Erythroblast (primary cell): ENCODE data around the gene KIDINS220.

Experiments
- DNase-seq, 2 experiments: peaks; one replicate each; lab custom pipeline; 2025; lab: John Stamatoyannopoulos, UW
- GATA1 ChIP-seq: IDR thresholded peaks from 2 replicates; pipeline ENCODE4 v1.6.1; 2011; ENCODE audit warnings: low read depth, mild to moderate bottlenecking, control low read depth, low read length, moderate library complexity
- POLR2A ChIP-seq: IDR thresholded peaks from 2 replicates; pipeline ENCODE4 v1.6.1; 2011; ENCODE audit warnings: mild to moderate bottlenecking, low read length

KIDINS220 gene

DNA sequence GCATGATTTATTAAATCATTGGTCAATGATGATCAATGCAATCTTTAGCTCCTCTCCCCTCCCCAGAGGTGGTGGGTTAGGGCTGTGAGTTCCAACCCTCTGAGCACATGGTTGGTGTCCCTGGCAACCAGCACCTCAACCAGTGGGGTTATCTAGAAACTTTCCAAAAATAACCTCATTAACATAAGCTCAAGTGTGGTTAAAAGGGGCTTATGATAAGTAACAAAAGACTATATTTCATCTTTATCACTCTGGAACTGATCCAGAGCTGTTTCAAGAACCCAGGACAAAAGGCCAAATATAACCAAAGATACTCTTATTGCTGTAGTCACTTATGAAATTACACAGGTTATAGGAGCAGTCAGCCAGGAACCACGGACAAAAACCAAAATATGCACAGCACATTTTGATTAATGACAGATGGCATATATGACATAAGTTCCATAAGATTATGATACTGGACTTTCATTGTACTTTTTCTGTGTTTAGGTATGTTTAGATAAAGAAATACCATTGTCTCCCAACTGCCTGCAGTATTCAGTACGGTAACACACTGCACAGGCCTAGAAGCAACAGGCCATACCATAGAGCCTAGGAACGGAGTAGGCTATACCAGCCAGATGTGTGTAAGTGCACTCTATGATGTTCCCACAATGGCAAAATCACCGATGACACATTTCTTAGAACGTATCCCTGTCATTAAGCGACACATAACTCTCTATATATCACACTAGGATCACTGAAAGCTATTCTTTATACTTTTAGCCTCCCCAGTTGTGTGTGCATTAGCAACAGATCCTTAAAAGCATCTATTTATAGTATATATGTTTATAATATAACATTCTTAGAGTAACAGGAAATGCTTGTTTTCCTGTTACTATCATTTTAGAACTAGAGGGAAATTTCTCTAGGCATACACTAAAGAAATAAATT is 31.9 kb downstream of the KIDINS220 start:
- no peak for TF ChIP-seq POLR2A
- no peak for TF ChIP-seq GATA1
- no peak for DNase-seq

DNA sequence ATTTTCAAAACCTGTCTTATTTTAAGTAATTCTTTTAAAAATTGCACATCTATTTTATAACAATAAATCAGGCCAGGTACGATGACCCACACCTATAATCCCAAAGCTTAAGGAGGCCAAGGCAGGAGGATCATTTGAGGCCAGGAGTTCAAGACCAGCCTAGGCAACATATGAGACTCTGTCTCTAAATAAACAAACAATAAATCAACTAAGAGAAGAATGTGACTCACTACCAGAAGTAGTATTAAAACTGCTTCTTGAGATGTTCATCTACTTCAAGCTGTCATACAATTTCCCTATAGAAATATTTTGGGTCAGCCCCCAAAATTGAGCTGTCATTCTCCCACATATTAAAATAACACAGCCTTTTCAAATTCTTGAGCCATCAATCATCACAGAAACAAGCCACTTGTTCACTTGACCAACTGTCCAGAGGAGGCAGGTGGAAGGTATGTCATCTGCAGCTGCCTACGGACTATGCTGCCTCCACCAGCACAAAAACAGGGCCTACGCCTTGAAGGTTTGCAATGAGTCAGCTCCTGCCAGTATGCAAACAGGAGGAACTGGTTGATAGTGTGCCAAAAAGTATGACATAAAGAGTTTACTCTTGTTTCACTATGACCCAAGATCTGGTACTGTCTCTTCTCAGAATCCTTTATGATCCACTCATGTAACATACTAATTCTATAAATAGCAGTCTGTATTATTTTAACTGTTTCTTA is 33.6 kb downstream of the KIDINS220 start:
- peak; percentile 88 to 92 for DNase-seq
- TF ChIP-seq GATA1 (no peak), POLR2A (no peak)

DNA sequence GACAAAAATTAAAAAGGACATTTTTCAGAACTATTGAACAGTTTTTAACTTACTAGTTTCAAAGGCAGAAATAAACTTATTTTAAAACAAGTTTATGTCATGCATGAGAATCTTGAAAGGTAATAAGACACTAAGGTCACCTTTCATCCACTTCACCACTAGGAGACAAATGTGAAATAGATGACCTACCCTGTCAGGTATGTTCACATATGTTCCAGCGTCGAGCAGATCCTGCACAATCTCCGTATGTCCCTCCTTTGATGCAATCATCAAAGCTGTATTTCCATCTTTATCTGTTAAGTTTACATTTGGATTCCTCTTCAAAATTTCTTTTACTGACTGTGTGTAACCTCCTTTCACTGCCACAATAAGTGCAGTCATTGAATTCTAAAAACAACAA is 34.7 kb downstream of the KIDINS220 start:
- TF ChIP-seq GATA1 (no peak), POLR2A (no peak)
- no peak for DNase-seq

DNA sequence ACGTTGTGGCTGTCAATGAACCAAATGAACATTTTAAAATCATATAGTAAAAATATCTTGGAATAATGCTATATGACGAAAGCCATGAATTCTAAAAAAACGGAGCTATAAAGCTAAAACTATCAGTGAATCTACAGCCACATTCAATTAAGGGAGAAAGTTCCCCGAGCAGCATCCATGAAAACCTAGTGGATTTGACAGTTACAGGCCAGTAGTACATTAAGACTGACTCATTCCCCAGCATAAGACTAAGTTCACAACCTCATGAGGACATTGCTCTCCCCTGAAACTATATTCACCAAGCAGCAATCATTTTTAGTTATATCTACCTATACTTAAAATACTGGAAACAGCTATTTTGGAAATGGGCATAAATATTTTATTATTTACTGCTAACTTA is 36.6 kb downstream of the KIDINS220 start:
- TF ChIP-seq POLR2A (no peak), GATA1 (no peak)
- DNase-seq: no peak

DNA sequence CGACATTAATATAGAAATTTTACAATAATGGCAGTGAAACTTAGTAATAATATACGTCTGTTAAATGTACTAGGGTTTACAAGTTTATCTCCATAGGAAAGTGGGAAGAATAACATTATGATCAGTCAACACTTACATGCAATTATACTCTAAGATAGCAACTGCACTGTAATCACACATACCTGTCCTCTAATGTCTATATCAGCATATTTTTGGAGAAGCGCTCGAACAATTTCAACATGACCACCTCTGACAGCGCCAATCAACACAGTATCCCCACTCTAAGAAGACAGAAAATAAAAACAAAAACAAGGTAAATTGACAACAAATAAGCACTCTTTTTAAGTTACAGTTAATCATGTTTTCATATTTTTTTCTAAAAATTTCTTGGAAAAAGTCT is 37.2 kb downstream of the KIDINS220 start:
- DNase-seq: no peak
- TF ChIP-seq POLR2A (no peak), GATA1 (no peak)

DNA sequence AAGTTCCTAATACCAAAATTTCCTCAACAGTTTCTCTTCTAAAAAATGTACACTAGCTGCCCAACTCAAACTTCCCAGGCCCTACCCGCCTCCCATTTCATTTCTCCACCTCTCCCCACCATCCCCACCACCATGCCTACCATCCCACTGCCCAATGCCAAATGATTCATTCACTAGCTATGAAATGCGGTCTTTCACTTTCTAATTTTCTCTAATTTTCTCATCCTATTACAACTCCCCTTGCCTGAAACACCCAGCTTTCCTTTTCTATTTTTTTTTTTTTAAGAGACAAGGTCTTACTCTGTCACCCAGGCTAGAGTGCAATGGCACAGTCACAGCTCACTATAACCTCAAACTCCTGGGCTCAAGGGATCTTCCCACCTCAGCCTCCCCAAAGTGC is 38.4 kb downstream of the KIDINS220 start:
- DNase-seq: no peak
- TF ChIP-seq POLR2A (no peak), GATA1 (no peak)

DNA sequence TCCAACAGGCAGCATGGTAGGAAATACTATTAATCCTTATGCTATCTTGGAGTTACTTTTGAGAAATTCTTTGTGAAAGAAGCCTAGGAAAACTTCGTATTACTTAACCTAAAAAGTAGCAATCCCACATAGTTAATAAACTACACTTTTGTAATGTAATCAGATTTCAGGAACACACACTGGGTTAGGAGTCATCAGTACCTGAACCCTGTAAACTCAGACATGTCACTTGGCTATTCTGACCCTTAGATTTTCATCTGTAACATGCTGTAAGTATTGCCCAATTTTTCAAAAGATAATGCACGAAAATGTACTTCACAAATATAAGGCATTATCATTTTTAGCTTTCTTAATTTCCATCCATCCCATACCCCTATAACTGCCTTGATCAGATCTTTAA is 39.0 kb downstream of the KIDINS220 start:
- no peak for TF ChIP-seq GATA1
- no peak for DNase-seq

DNA sequence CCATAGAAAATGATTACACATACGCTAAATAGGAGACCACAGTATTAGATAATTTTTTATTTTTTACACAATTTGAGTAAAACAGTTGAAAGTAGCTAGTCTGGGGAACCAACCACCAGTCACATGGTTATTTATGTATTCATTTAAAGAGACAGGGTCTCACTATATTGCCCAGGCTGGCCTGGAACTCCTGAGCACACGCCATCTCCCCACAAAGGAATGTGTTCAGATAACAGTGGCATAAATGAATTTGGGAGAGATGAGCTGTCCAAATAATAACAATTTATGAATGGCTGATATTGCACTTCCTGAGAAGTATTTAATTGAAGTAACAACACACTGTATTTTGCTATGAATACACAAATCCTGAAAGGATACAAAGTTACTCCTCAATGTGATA is 39.7 kb downstream of the KIDINS220 start:
- TF ChIP-seq POLR2A: no peak
- no peak for DNase-seq

DNA sequence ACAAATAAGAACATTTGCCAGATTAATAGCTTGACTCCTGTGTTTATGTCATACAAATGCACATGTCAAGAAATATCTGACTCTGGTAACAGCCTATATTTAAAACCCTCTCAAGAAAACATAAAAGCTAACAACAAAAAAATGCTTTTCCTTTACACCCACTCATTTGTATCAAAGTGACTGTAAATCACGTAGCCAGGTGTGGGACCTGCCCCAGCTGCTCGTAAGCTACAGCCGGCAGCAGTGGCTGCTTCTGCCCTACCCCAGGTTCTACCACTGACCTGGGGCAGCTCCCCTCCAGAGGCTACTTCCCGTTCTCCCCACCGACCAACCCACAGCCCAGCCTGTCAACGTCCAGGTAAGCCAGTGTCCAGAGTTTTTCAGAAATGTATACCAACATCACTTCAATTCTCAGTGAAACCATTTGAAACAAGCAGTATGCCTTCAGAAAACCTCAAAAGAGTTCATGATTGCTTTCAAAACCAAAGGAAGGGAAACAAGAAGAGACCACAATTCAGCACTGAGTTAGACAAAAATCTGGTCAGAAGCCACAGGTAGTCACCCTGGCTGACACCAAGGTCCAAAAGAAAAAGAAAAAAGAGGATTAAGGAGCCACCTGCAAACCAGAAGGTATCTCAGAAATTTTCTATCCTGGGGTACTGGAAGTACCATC is 40.4 kb downstream of the KIDINS220 start:
- TF ChIP-seq GATA1 (no peak), POLR2A (no peak)
- no peak for DNase-seq

DNA sequence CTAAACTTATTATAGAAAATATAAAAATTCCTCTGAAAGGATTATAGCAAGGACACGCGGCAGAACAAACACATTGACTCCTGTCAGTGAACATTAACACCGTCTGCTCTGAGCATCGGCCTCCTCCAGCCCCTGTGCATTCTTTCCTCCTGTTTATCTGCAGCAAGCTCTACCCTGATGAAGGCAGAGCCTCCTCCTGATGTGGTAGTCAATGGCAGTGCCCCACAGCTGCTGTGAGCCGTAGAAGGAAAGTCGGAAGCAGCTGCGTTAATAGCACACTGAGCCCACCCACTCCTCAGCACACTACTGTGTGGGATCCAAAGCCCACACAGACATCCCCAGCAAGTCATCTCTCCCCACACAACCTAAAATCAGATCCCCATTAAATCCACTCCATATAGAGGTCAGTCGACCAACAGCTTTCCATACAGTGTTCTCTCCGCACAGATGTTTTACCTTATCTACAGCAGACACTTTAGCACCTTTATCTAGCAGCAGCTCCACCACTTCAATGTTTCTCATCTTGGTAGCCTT is 41.0 kb downstream of the KIDINS220 start:
- TF ChIP-seq GATA1: no peak
- DNase-seq: peak in 1 of 2 experiments; percentile 9

DNA sequence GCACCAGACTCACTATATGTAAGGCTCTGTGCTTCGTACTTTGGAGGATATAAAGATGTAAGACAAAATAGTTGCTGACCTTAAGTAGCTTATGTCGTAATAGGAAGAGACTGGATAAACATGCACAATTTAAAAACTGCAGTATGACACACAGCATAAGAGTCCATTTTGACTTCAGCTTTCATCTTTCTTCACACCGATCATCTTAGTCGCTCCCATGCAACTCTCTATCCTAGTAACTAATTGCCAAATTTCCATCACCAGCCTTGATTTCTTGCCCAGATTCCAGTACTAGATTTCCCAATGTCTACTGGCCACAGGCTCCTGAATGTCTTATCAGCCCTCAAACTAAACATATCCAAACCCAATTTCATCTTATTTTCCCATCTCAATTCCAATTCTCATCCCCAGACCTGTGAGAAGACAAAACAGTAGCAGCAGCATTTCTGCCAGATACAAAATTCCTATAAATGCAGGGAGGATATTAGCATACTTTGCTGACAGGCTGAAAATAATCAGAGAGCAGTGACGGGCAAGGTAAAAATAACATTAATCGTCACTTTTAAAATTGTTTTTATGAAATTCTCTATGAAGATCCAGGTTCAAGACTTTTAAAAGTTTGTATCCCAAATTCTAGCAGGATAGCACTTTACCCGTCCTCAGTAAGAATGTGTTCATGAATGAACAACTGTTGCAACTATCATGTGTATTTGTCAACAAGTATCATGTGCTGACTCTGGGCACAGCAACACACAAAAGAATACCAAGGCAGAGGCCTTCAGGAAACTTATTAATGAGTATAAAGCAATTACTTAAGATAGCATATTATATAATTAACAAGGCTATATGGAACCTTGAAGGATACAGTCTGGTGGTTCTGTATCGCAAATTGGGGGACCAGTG is 42.2 kb downstream of the KIDINS220 start:
- TF ChIP-seq POLR2A (no peak), GATA1 (no peak)
- DNase-seq: no peak

DNA sequence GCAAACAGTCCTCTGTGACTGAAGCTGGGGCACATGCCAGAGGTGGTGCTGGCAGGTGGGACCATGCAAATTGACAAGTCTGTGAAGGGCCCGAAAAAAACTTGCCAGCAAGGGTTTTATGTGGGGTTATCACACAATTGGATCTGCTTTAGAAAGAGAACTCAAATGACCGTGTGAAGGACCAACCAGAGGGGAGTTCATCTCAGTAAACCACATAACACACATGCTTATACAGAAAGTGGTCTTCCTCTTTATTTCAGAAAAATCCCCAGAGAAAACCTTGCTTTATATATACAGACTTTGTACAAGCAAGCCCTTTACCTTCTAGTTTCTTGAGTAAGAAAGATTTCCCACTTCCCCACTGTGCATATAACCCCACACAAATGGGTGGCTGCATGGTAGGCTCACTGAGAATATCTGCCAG is 46.7 kb downstream of the KIDINS220 start:
- TF ChIP-seq POLR2A: no peak
- TF ChIP-seq GATA1: no peak
- no peak for DNase-seq

DNA sequence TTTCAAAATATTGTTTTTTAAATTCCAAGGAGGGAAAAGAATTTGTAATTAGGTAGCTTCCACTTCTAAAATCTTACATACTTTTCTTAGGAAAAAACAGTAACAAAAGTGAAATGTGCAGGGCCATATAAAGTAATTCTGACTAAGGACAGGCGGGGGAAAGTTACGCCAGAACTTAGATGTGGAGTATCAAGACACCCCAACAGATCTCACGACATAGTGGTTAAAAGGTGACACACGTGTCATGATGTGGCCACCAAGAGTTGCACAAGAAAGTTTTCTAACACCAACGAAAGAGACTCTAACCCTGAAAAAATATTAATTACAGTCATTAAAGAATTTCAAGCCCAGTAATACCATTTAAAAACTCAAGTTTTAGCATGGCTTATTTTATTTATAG is 51.0 kb downstream of the KIDINS220 start:
- DNase-seq: no peak
- TF ChIP-seq GATA1: no peak
- no peak for TF ChIP-seq POLR2A
